GM19023 (cell line): ENCODE measurements around the gene NOL11.
A peak's percentile ranks its signal among the peaks of the same experiment; 100 is the strongest.
"Not testable (repeated sequence)": the region's sequence is repeated elsewhere in the genome, so short reads cannot be mapped to it uniquely, and the experiment has no call there.

Experiments
- ATAC-seq: cut with Tn5 transposase; IDR thresholded peaks from one replicate; pipeline ENCODE4 v1.9.1; 2021; ENCODE audit warnings: mild to moderate bottlenecking, moderate library complexity; ENCODE audit not compliant: unreplicated experiment

NOL11 gene

GRCh38 chr17:67717624-67718324, at the start of gene NOL11:
NOL11 (plus strand) TSS chr17:67717936; CDS start chr17:67717948, 12 bp downstream.
- ATAC-seq = peak; percentile 94

GRCh38 chr17:67671493-67671892, 46.2 kb upstream of the NOL11 start:
- ATAC-seq = no peak

GRCh38 chr17:67672592-67673335, 45.0 kb upstream of the NOL11 start:
- no peak for ATAC-seq

GRCh38 chr17:67675481-67675880, 42.3 kb upstream of the NOL11 start:
- no peak for ATAC-seq

- no peak for ATAC-seq
Measured at GRCh38 chr17:67676305-67676704, 41.4 kb upstream of the NOL11 start.

- ATAC-seq = no peak
Measured at GRCh38 chr17:67678414-67678813, 39.3 kb upstream of the NOL11 start.

- no peak for ATAC-seq
Measured at GRCh38 chr17:67679225-67679624, 38.5 kb upstream of the NOL11 start.

GRCh38 chr17:67679721-67680120, 38.0 kb upstream of the NOL11 start:
- ATAC-seq = no peak

GRCh38 chr17:67680445-67681224, 37.1 kb upstream of the NOL11 start:
- no peak for ATAC-seq

GRCh38 chr17:67682196-67682595, 35.5 kb upstream of the NOL11 start:
- no peak for ATAC-seq

GRCh38 chr17:67685351-67685750, 32.4 kb upstream of the NOL11 start:
- ATAC-seq = no peak

GRCh38 chr17:67686241-67686640, 31.5 kb upstream of the NOL11 start:
- no peak for ATAC-seq

GRCh38 chr17:67687511-67687910, 30.2 kb upstream of the NOL11 start:
- no peak for ATAC-seq

GRCh38 chr17:67689534-67690177, 28.1 kb upstream of the NOL11 start:
- no peak for ATAC-seq

- ATAC-seq = no peak
Measured at GRCh38 chr17:67693811-67694210, 23.9 kb upstream of the NOL11 start.

- no peak for ATAC-seq
Measured at GRCh38 chr17:67696347-67696746, 21.4 kb upstream of the NOL11 start.

- ATAC-seq = no peak
Measured at GRCh38 chr17:67696853-67697498, 20.8 kb upstream of the NOL11 start.

- no peak for ATAC-seq
Measured at GRCh38 chr17:67700037-67700724, 17.6 kb upstream of the NOL11 start.

- ATAC-seq = no peak
Measured at GRCh38 chr17:67700725-67701119, 17.0 kb upstream of the NOL11 start.

- ATAC-seq = not testable (repeated sequence)
Measured at GRCh38 chr17:67702861-67703260, 14.9 kb upstream of the NOL11 start.
